HepG2 (cell line): Measurements from ENCODE around the gene JMJD8. TPM values are rescaled to one million over a fixed set of nuclear protein-coding genes. Genes with fewer than 3 reads are reported as not detected.
A peak's percentile ranks its signal among the peaks of the same experiment; 100 is the strongest.

ENCODE experiments used
- ATAC-seq: fragments of 200-7000 bp; cut with Tn5 transposase; 3 replicates; pipeline ENCODE4 v1.9.1; 2020; ENCODE audit warnings: mild to moderate bottlenecking, moderate library complexity
- BruUV-seq: library from RNA; stranded (reverse); fragments of 400-500 nt; replicated peaks from 2 replicates; lab custom pipeline; 2021; lab: Mats Ljungman, UMichigan
- CTCF ChIA-PET: fragments of 300-600 bp; formaldehyde crosslinking; extraction: SDS; loops from one replicate; lab custom pipeline; 2021; ENCODE audit warnings: low total read pairs, inconsistent platforms, low intra/inter-chr PET ratio; lab: Yijun Ruan, JAX
- POLR2A ChIA-PET: fragments of 350-600 bp; sonication (Branson Sonifier 250); formaldehyde crosslinking; loops from one replicate; lab custom pipeline; 2020; ENCODE audit warnings: antibody characterized with exemption, inconsistent platforms; lab: Yijun Ruan, JAX
- DNase-seq: peaks from one replicate; pipeline ENCODE4 v3.0.0-alpha.2; 2015; ENCODE audit warnings: low spot score
- FAIRE-seq: peaks from 3 replicates; lab custom pipeline; 2011; peaks lifted over from hg19 to GRCh38; lab: Jason Lieb, UNC
- H2AFZ ChIP-seq: one replicate; pipeline ENCODE4 v1.6.1; 2011; ENCODE audit warnings: low read length, inconsistent platforms
- H3K27ac ChIP-seq: fragments of 300-600 bp; 3 replicates; pipeline ENCODE4 v1.8.0; 2011; ENCODE audit warnings: mixed run types, mild to moderate bottlenecking, mixed read lengths, low read length, inconsistent platforms; ENCODE audit not compliant: insufficient read depth; ENCODE audit errors: extremely low read length
- H3K27me3 ChIP-seq, 2 experiments: fragments of 200-600 bp in 1 of 2; 2 replicates in 1 of 2; 3 replicates in 1 of 2; pipeline versions ENCODE4 v1.6.0 to v1.8.0; 2011; ENCODE audit warnings: low read length in 2 of 2, mild to moderate bottlenecking in 2 of 2, moderate library complexity in 2 of 2, inconsistent platforms in 1 of 2; ENCODE audit not compliant: insufficient read depth in 2 of 2, control insufficient read depth in 1 of 2
- H3K36me3 ChIP-seq, 2 experiments: fragments of 200-600 bp in 1 of 2; replicated peaks in 1 of 2; 2 replicates in 1 of 2; 3 replicates in 1 of 2; pipeline versions ENCODE4 v1.5.1 to v1.8.0; 2011; ENCODE audit warnings: low read length in 2 of 2, inconsistent platforms in 1 of 2; ENCODE audit not compliant: insufficient read depth in 2 of 2, control insufficient read depth in 1 of 2
- H3K4me1 ChIP-seq: 2 replicates; pipeline ENCODE4 v1.5.1; 2012; ENCODE audit warnings: low read length, inconsistent platforms; ENCODE audit not compliant: insufficient read depth
- H3K4me2 ChIP-seq: 2 replicates; pipeline ENCODE4 v1.6.0; 2011; ENCODE audit warnings: low read depth, low read length, inconsistent platforms
- H3K4me3 ChIP-seq, 3 experiments: fragments of 200-600 bp in 1 of 3; sonication (generic), shearing (Covaris generic) in 1 of 3; replicated peaks in 1 of 3; 2 replicates each; pipeline ENCODE4 v1.5.1; 2011 to 2016; ENCODE audit warnings: low read length in 3 of 3, inconsistent platforms in 2 of 3, low read depth in 2 of 3, mild to moderate bottlenecking in 2 of 3, control low read depth in 1 of 3, mixed read lengths in 1 of 3; ENCODE audit not compliant: insufficient read depth in 1 of 3
- H3K79me2 ChIP-seq: one replicate; pipeline ENCODE4 v1.6.1; 2011; ENCODE audit warnings: low read length, inconsistent platforms; ENCODE audit not compliant: insufficient read depth
- H3K9ac ChIP-seq: 2 replicates; pipeline ENCODE4 v1.6.0; 2011; ENCODE audit warnings: mild to moderate bottlenecking, low read depth, low read length, inconsistent platforms; ENCODE audit not compliant: insufficient read depth
- H3K9me3 ChIP-seq: 2 replicates; pipeline ENCODE4 v1.5.1; 2012; ENCODE audit warnings: mild to moderate bottlenecking, low read length
- H4K20me1 ChIP-seq: 2 replicates; pipeline ENCODE4 v1.6.0; 2011; ENCODE audit warnings: inconsistent platforms, mild to moderate bottlenecking, low read length, moderate library complexity; ENCODE audit not compliant: insufficient read depth
- AGO2 ChIP-seq: fragments of 200-400 bp; formaldehyde crosslinking; optimal IDR thresholded peaks from 2 replicates; pipeline ENCODE3; 2017; ENCODE audit warnings: mild to moderate bottlenecking, low read depth, low read length, moderate library complexity
- ATM ChIP-seq: fragments of 450-650 bp; IDR thresholded peaks from 2 replicates; pipeline ENCODE4 v1.7.1; 2017; ENCODE audit warnings: mild to moderate bottlenecking, borderline replicate concordance
- BCL6 ChIP-seq: IDR thresholded peaks from 2 replicates; pipeline ENCODE4 v1.6.1; 2016; ENCODE audit warnings: missing genetic modification reagents, missing compliant biosample characterization
- GABPB1 ChIP-seq: IDR thresholded peaks from 2 replicates; pipeline ENCODE4 v1.6.1; 2016; ENCODE audit warnings: mild to moderate bottlenecking, missing genetic modification reagents, moderate library complexity, missing compliant biosample characterization
- HNRNPL ChIP-seq: fragments of 200-400 bp; formaldehyde crosslinking; IDR thresholded peaks from 2 replicates; pipeline ENCODE4 v1.6.1; 2017; ENCODE audit warnings: mild to moderate bottlenecking, low read depth, low read length
- NCOA2 ChIP-seq: sonication (generic); formaldehyde crosslinking; IDR thresholded peaks from 2 replicates; pipeline ENCODE4 v1.8.0; 2022; ENCODE audit warnings: inconsistent platforms
- NFE2L1 ChIP-seq: sonication (generic); formaldehyde crosslinking; IDR thresholded peaks from 2 replicates; pipeline ENCODE4 v1.4.0; 2020; ENCODE audit warnings: missing genetic modification reagents, mild to moderate bottlenecking, borderline replicate concordance
- NFE2L2 ChIP-seq: fragments of 150-350 bp; IDR thresholded peaks from 2 replicates; pipeline ENCODE4 v1.6.1; 2014; ENCODE audit warnings: low read length
- NR3C1 ChIP-seq: sonication (generic); formaldehyde crosslinking; IDR thresholded peaks from 2 replicates; pipeline ENCODE4 v1.4.0; 2020; ENCODE audit warnings: missing genetic modification reagents
- RFXAP ChIP-seq: sonication (generic); formaldehyde crosslinking; IDR thresholded peaks from 2 replicates; pipeline ENCODE4 v1.4.0; 2020; ENCODE audit warnings: missing genetic modification reagents, borderline replicate concordance
- SRY ChIP-seq: sonication (generic); formaldehyde crosslinking; IDR thresholded peaks from 2 replicates; pipeline ENCODE4 v1.8.0; 2022; ENCODE audit warnings: mild to moderate bottlenecking, missing genetic modification reagents
- YEATS4 ChIP-seq: sonication (generic); formaldehyde crosslinking; IDR thresholded peaks from 2 replicates; pipeline ENCODE4 v1.4.0; 2020; ENCODE audit warnings: missing genetic modification reagents, borderline replicate concordance
- ZNF333 ChIP-seq: sonication (generic); formaldehyde crosslinking; IDR thresholded peaks from 2 replicates; pipeline ENCODE4 v1.4.0; 2020; ENCODE audit warnings: mild to moderate bottlenecking, missing genetic modification reagents, borderline replicate concordance
- ZNF543 ChIP-seq: sonication (generic); formaldehyde crosslinking; IDR thresholded peaks from 2 replicates; pipeline ENCODE4 v1.4.0; 2020; ENCODE audit warnings: mild to moderate bottlenecking, missing genetic modification reagents
- ZNF569 ChIP-seq: sonication (generic); formaldehyde crosslinking; IDR thresholded peaks from 2 replicates; pipeline ENCODE4 v1.5.0; 2020; ENCODE audit warnings: mild to moderate bottlenecking, missing genetic modification reagents, moderate library complexity, borderline replicate concordance
- ZNF703 ChIP-seq: sonication (generic); formaldehyde crosslinking; IDR thresholded peaks from 2 replicates; pipeline ENCODE4 v1.5.1; 2020; ENCODE audit warnings: missing genetic modification reagents, mild to moderate bottlenecking, moderate library complexity, borderline replicate concordance
- ZNF710 ChIP-seq: sonication (generic); formaldehyde crosslinking; IDR thresholded peaks from 2 replicates; pipeline ENCODE4 v1.5.0; 2020; ENCODE audit warnings: mild to moderate bottlenecking, missing genetic modification reagents, borderline replicate concordance
- ZNF790 ChIP-seq: sonication (generic); formaldehyde crosslinking; IDR thresholded peaks from 2 replicates; pipeline ENCODE4 v1.8.0; 2022; ENCODE audit warnings: missing genetic modification reagents, mild to moderate bottlenecking, borderline replicate concordance
- ZNF83 ChIP-seq: sonication (generic); formaldehyde crosslinking; IDR thresholded peaks from 2 replicates; pipeline ENCODE4 v1.4.0; 2020; ENCODE audit warnings: missing genetic modification reagents, mild to moderate bottlenecking, borderline replicate concordance
- WGBS: methylation state at CpG from one replicate; pipeline ENCODE4 v1.1.6; 2017; ENCODE audit warnings: low lambda C conversion rate; 5-methylcytosine and 5-hydroxymethylcytosine counted together
- in situ Hi-C: cut with HindIII; loops from 2 replicates; pipeline ENCODE4 v1.10.0; 2017; ENCODE audit warnings: low pct_unique_long_range_greater_than_20kb; ENCODE audit not compliant: extremely low pct_ligation_motif_present
- intact Hi-C: fragments of 100-400 bp; cut with micrococcal nuclease; formaldehyde crosslinking; loops from one replicate; pipeline ENCODE4 v1.10.0; 2022; ENCODE audit not compliant: unreplicated experiment
- polyA plus RNA-seq, 8 experiments: library from polyadenylated mRNA; depleted of rRNA in 3 of 8; stranded (reverse) in 7 of 8; unstranded in 1 of 8; fragments of >200 nt; fragmentation: Illumina TruSeq in 4 of 8; extraction: Trizol in 4 of 8; gene quantifications; 2 replicates each; pipeline versions ENCODE4 v1.2.1 to v1.2.3, GENCODE V29; 2011 to 2016; ENCODE audit warnings: low read depth in 4 of 8, missing spikeins in 1 of 8, mixed read lengths in 1 of 8; ENCODE audit not compliant: insufficient read depth in 1 of 8
- total RNA-seq, 5 experiments: library from RNA; depleted of rRNA; stranded (reverse); fragments of >200 nt; fragmentation: Illumina TruSeq; extraction: Trizol; gene quantifications; 2 replicates each; pipeline ENCODE4 v1.2.3, GENCODE V29; 2016; ENCODE audit warnings: low read depth in 1 of 5

Gene JMJD8
- total and polyA plus RNA-seq, 2 of the 13 experiments (the other 11 are each of a cell fraction or from before 2014, with no cell fraction given), result 2.6 to 11.8 TPM

- TF ChIP-seq GABPB1 (peak; percentile 45; the same call in 1 of the 2 replicates), NCOA2 (CRISPR knock-in tag) (peak; percentile 40), NR3C1 (CRISPR knock-in tag) (no peak), NFE2L1 (CRISPR knock-in tag) (no peak), ZNF790 (CRISPR knock-in tag) (no peak), ATM (no peak), ZNF569 (no peak), BCL6 (CRISPR knock-in tag) (peak; percentile 81), ZNF83 (CRISPR knock-in tag) (no peak)
Observed at GRCh38 chr16:645852-646678, 38.1 kb downstream of the JMJD8 start (continued).

GRCh38 chr16:644556-644955, 39.6 kb downstream of the JMJD8 start:
- BruUV-seq, result no TSS peak
- no peak overlapping the region for H3K9ac ChIP-seq

More at GRCh38 chr16:644556-644955, 39.6 kb downstream of the JMJD8 start:
- no peak overlapping the region for H3K27ac ChIP-seq
- H3K79me2 ChIP-seq, result peaks cover 27% of the 10 kb centered on the region
- H3K27me3 ChIP-seq, result no peaks in the 10 kb centered on the region
- POLR2A ChIA-PET, result interaction anchor here (2.0 kb wide), 1 partner anchor 8 kb away, joined by 4 read pairs; no protein-coding TSS in a partner anchor
- TF ChIP-seq RFXAP, result no peak
- no peak for TF ChIP-seq NFE2L2
- no peak for TF ChIP-seq ZNF543 (CRISPR knock-in tag)
- TF ChIP-seq ZNF333 (CRISPR knock-in tag), result no peak
- 0 out of 2 replicates have a peak, but pooled peaks have one; percentile 11 for TF ChIP-seq SRY (CRISPR knock-in tag)
- 0 out of 2 replicates have a peak, but pooled peaks have one; percentile 27 for TF ChIP-seq HNRNPL
- TF ChIP-seq YEATS4 (CRISPR knock-in tag), result no peak
- no peak for TF ChIP-seq ZNF703 (CRISPR knock-in tag)
- TF ChIP-seq AGO2, result peak; percentile 17
- no peak for TF ChIP-seq ZNF710 (CRISPR knock-in tag)
- H3K9me3 ChIP-seq, result no peaks in the 10 kb centered on the region
- peaks cover 4% of the 10 kb centered on the region; the same call in 1 of the 2 replicates for H4K20me1 ChIP-seq
- FAIRE-seq (no peak), DNase-seq (no peak), ATAC-seq (no peak)
- H3K4me2 ChIP-seq, result 0 out of 2 replicates have a peak overlapping the region, but pooled peaks have one; percentile 3
- intact Hi-C loops, result loop anchor here (10.0 kb wide), 1 partner anchor 60 kb away; no protein-coding TSS in a partner anchor
- in situ Hi-C loops, result no loop called here
- H3K4me1 ChIP-seq, result peaks cover 74% of the 10 kb centered on the region
- H3K4me3 ChIP-seq, result no peak overlapping the region
- WGBS, result 94% methylated on average over 12 of the region's 12 CpGs
- no peaks in the 10 kb centered on the region for H3K36me3 ChIP-seq
- no peak overlapping the region for H2AFZ ChIP-seq
- CTCF ChIA-PET, result no interaction called here
